ENCODE results near the gene ADGRG7. TPM values are rescaled to one million over a fixed set of nuclear protein-coding genes. Genes with fewer than 3 reads are reported as not detected.
A peak's percentile ranks its signal among the peaks of the same experiment; 100 is the strongest.

ADGRG7 gene
- total RNA-seq, 1 donor from 2014 or later: not detected

- DNase-seq (ENCODE audit: low spot score in 2 of 2) (no peak), FAIRE-seq (no peak)
Observed at GRCh38 chr3:100696161-100696560, 86.8 kb downstream of the ADGRG7 start.

GRCh38 chr3:100697172-100697571 is 87.8 kb downstream of the ADGRG7 start:
- no peak for FAIRE-seq
- DNase-seq (ENCODE audit: low spot score in 2 of 2): no peak

- no peak for FAIRE-seq
Observed at GRCh38 chr3:100697723-100698285, 88.4 kb downstream of the ADGRG7 start.

GRCh38 chr3:100698736-100699135 is 89.3 kb downstream of the ADGRG7 start:
- no peak for DNase-seq (ENCODE audit: low spot score in 2 of 2)
- no peak for FAIRE-seq

More at GRCh38 chr3:100697723-100698285, 88.4 kb downstream of the ADGRG7 start:
- DNase-seq (ENCODE audit: low spot score in 2 of 2): no peak

- no peak for DNase-seq (ENCODE audit: low spot score in 2 of 2)
- FAIRE-seq: no peak
Observed at GRCh38 chr3:100700708-100701107, 91.3 kb downstream of the ADGRG7 start.

- no peak for DNase-seq (ENCODE audit: low spot score in 2 of 2)
- no peak for FAIRE-seq
Observed at GRCh38 chr3:100702082-100702979, 92.9 kb downstream of the ADGRG7 start.

GRCh38 chr3:100702980-100703345 is 93.6 kb downstream of the ADGRG7 start:
- FAIRE-seq (no peak), DNase-seq (ENCODE audit: low spot score in 2 of 2) (no peak)

- no peak for FAIRE-seq
- no peak for DNase-seq (ENCODE audit: low spot score in 2 of 2)
Observed at GRCh38 chr3:100703865-100704264, 94.5 kb downstream of the ADGRG7 start.

- DNase-seq (ENCODE audit: low spot score in 2 of 2) (no peak), FAIRE-seq (no peak)
Observed at GRCh38 chr3:100706365-100706764, 97.0 kb downstream of the ADGRG7 start.

- FAIRE-seq (no peak), DNase-seq (ENCODE audit: low spot score in 2 of 2) (no peak)
Observed at GRCh38 chr3:100708644-100708988, 99.2 kb downstream of the ADGRG7 start.

GRCh38 chr3:100708989-100709841 is 99.8 kb downstream of the ADGRG7 start, which contains the start of gene TFG:
Gene TFG (plus strand): TSS chr3:100709494. CDS start chr3:100713686, 4,192 bp downstream.
- DNase-seq (ENCODE audit: low spot score in 2 of 2): peak; percentile 92 to 95
- no peak for FAIRE-seq

- DNase-seq (ENCODE audit: low spot score in 2 of 2): peak in 1 of 2 donors; percentile 36
- FAIRE-seq: no peak
Observed at GRCh38 chr3:100709842-100710260, 100.5 kb downstream of the ADGRG7 start.

GRCh38 chr3:100710261-100710968 is 101.0 kb downstream of the ADGRG7 start:
- DNase-seq (ENCODE audit: low spot score in 2 of 2) (peak in 1 of 2 donors; percentile 11), FAIRE-seq (no peak)

- DNase-seq (ENCODE audit: low spot score in 2 of 2) (no peak), FAIRE-seq (no peak)
Observed at GRCh38 chr3:100715176-100715575, 105.8 kb downstream of the ADGRG7 start.

- FAIRE-seq (no peak), DNase-seq (ENCODE audit: low spot score in 2 of 2) (no peak)
Observed at GRCh38 chr3:100717063-100717462, 107.7 kb downstream of the ADGRG7 start.

- FAIRE-seq: no peak
Observed at GRCh38 chr3:100717637-100718487, 108.5 kb downstream of the ADGRG7 start.

GRCh38 chr3:100719136-100719535 is 109.7 kb downstream of the ADGRG7 start:
- DNase-seq (ENCODE audit: low spot score in 2 of 2) (no peak), FAIRE-seq (no peak)

More at GRCh38 chr3:100717637-100718487, 108.5 kb downstream of the ADGRG7 start:
- no peak for DNase-seq (ENCODE audit: low spot score in 2 of 2)

- no peak for DNase-seq (ENCODE audit: low spot score in 2 of 2)
- no peak for FAIRE-seq
Observed at GRCh38 chr3:100720426-100720825, 111.0 kb downstream of the ADGRG7 start.

- FAIRE-seq (no peak), DNase-seq (ENCODE audit: low spot score in 2 of 2) (no peak)
Observed at GRCh38 chr3:100725935-100726513, 116.6 kb downstream of the ADGRG7 start.
